ENCODE data around the gene ROBO1. TPM values are rescaled to one million over a fixed set of nuclear protein-coding genes. Genes with fewer than 3 reads are reported as not detected.
"Not testable (repeated sequence)": the region's sequence is repeated elsewhere in the genome, so short reads cannot be mapped to it uniquely, and the experiment has no call there.

Gene ROBO1
- polyA plus RNA-seq, 1 donor (not counting 4 experiments of a cell fraction or from before 2014, with no cell fraction given): 27.1 TPM

DNA sequence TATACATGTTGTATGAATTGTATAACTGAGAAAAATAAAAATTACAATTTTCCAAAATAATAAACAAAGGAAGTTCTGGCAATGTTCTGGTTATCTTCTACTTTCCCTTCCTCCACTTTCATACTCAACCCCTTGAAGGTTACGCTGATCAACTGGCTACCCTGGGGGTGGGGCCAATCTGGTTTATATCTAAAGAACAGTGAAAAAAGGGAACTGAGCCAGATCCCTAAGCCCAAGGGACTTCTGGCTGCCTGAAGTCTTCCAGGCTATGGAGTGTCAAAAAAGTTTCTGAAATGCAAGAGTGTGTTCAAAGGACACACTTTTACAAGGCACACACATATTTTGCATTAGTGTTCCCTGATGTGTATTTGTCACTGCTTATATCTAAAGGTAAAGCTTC is 591.9 kb downstream of the ROBO1 start:
- dilution Hi-C loops (cut with MboI; ENCODE audit: extremely low pct_ligation_motif_present, low sequenced_read_pairs): no loop called here
- H3K4me2 ChIP-seq (ENCODE audit: control insufficient read depth, extremely low read depth, insufficient read depth, low read depth, low read length): no peak overlapping the region
- no peak for FAIRE-seq
- no peak for TF ChIP-seq EZH2 (IDR thresholded peaks at IDR 0.05; ENCODE audit: low read length)
- TF ChIP-seq, protein P1, sequence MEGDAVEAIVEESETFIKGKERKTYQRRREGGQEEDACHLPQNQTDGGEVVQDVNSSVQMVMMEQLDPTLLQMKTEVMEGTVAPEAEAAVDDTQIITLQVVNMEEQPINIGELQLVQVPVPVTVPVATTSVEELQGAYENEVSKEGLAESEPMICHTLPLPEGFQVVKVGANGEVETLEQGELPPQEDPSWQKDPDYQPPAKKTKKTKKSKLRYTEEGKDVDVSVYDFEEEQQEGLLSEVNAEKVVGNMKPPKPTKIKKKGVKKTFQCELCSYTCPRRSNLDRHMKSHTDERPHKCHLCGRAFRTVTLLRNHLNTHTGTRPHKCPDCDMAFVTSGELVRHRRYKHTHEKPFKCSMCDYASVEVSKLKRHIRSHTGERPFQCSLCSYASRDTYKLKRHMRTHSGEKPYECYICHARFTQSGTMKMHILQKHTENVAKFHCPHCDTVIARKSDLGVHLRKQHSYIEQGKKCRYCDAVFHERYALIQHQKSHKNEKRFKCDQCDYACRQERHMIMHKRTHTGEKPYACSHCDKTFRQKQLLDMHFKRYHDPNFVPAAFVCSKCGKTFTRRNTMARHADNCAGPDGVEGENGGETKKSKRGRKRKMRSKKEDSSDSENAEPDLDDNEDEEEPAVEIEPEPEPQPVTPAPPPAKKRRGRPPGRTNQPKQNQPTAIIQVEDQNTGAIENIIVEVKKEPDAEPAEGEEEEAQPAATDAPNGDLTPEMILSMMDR (optimal IDR thresholded peaks at IDR 0.05 in 1 of 3, IDR thresholded peaks at IDR 0.05 in 1 of 3, conservative IDR thresholded peaks at IDR 0.05 in 1 of 3; ENCODE audit: extremely low read depth in 1 of 3, insufficient read depth in 2 of 3, low read length in 3 of 3): no peak
- H3K36me3 ChIP-seq (ENCODE audit: control insufficient read depth in 2 of 2, extremely low read depth in 1 of 2, insufficient read depth in 2 of 2, low read length in 2 of 2): no peaks in the 10 kb centered on the region
- H3K27ac ChIP-seq (ENCODE audit: control insufficient read depth, insufficient read depth, low read length): no peak overlapping the region
- DNase-seq (ENCODE audit: low read depth, low spot score): no peak
- H3K9ac ChIP-seq (ENCODE audit: control insufficient read depth, extremely low read depth, insufficient read depth, low read length): no peak overlapping the region
- no peaks in the 10 kb centered on the region for H3K4me1 ChIP-seq (ENCODE audit: control insufficient read depth, extremely low read depth, insufficient read depth, low read length)
- H3K4me3 ChIP-seq (ENCODE audit: control insufficient read depth in 2 of 3, extremely low read depth in 1 of 3, insufficient read depth in 2 of 3, low read depth in 1 of 3, low read length in 3 of 3): no peak overlapping the region
- no peaks in the 10 kb centered on the region for H3K9me3 ChIP-seq (ENCODE audit: control insufficient read depth, low read depth, low read length)
- no peak overlapping the region for H2AFZ ChIP-seq (ENCODE audit: control insufficient read depth, low read length)
- no peaks in the 10 kb centered on the region for H3K79me2 ChIP-seq (ENCODE audit: control insufficient read depth, insufficient read depth, low read length)
- H4K20me1 ChIP-seq (ENCODE audit: control insufficient read depth, extremely low read depth, insufficient read depth, low read length): no peaks in the 10 kb centered on the region
- no peaks in the 10 kb centered on the region for H3K27me3 ChIP-seq (ENCODE audit: control insufficient read depth, extremely low read depth, insufficient read depth, low read length)
- no peaks in the 10 kb centered on the region for H3K9me1 ChIP-seq (ENCODE audit: control insufficient read depth, extremely low read depth, insufficient read depth, low read length)

DNA sequence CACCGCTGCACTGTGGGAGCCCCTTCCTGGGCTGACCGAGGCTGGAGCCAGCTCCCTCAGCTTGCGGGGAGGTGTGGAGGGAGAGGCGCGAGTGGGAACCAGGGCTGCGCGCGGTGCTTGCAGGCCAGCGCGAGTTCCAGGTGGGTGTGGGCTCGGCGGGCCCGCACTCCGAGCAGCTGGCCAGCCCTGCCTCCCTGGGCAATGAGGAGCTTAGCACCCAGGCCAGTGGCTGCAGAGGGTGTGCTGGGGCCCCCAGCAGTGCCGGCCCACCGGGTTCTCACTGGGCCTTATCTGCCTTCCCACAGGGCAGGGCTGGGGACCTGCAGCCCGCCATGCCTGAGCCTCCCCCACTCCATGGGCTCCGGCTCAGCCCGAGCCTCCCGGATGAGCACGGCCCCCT is 594.5 kb downstream of the ROBO1 start:
- H3K36me3 ChIP-seq (ENCODE audit: control insufficient read depth in 2 of 2, extremely low read depth in 1 of 2, insufficient read depth in 2 of 2, low read length in 2 of 2); H4K20me1 ChIP-seq (ENCODE audit: control insufficient read depth, extremely low read depth, insufficient read depth, low read length); H3K4me2 ChIP-seq (ENCODE audit: control insufficient read depth, extremely low read depth, insufficient read depth, low read depth, low read length); DNase-seq (ENCODE audit: low read depth, low spot score); H3K9ac ChIP-seq (ENCODE audit: control insufficient read depth, extremely low read depth, insufficient read depth, low read length); H3K27me3 ChIP-seq (ENCODE audit: control insufficient read depth, extremely low read depth, insufficient read depth, low read length); H3K4me3 ChIP-seq (ENCODE audit: control insufficient read depth in 2 of 3, extremely low read depth in 1 of 3, insufficient read depth in 2 of 3, low read depth in 1 of 3, low read length in 3 of 3); H3K9me1 ChIP-seq (ENCODE audit: control insufficient read depth, extremely low read depth, insufficient read depth, low read length); dilution Hi-C loops (cut with MboI; ENCODE audit: extremely low pct_ligation_motif_present, low sequenced_read_pairs); H3K9me3 ChIP-seq (ENCODE audit: control insufficient read depth, low read depth, low read length); H3K79me2 ChIP-seq (ENCODE audit: control insufficient read depth, insufficient read depth, low read length); H2AFZ ChIP-seq (ENCODE audit: control insufficient read depth, low read length); H3K4me1 ChIP-seq (ENCODE audit: control insufficient read depth, extremely low read depth, insufficient read depth, low read length); FAIRE-seq; H3K27ac ChIP-seq (ENCODE audit: control insufficient read depth, insufficient read depth, low read length): not testable (repeated sequence)

DNA sequence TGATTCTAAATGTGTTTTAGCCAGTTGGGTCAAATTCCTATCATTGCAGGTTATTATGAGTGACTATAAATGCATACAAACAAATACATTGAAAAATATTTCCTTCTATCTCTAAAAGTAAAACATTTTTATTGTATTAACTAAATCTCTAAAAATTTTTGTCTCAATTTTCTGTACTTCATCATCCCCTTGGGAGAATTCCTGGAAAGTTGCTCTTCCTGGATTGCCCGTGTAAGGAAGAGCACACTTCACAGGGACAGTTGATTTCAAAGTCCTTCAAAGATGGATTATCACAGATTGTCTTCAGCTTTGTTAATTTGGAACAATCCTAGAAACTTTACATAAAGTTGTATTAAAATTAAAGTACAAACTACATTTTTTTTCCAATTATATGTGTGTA is 595.6 kb downstream of the ROBO1 start:
- no peak overlapping the region for H3K4me2 ChIP-seq (ENCODE audit: control insufficient read depth, extremely low read depth, insufficient read depth, low read depth, low read length)
- H3K27me3 ChIP-seq (ENCODE audit: control insufficient read depth, extremely low read depth, insufficient read depth, low read length): no peaks in the 10 kb centered on the region
- no peak overlapping the region for H3K9ac ChIP-seq (ENCODE audit: control insufficient read depth, extremely low read depth, insufficient read depth, low read length)
- H3K4me3 ChIP-seq (ENCODE audit: control insufficient read depth in 2 of 3, extremely low read depth in 1 of 3, insufficient read depth in 2 of 3, low read depth in 1 of 3, low read length in 3 of 3): no peak overlapping the region
- H4K20me1 ChIP-seq (ENCODE audit: control insufficient read depth, extremely low read depth, insufficient read depth, low read length): no peaks in the 10 kb centered on the region
- H3K79me2 ChIP-seq (ENCODE audit: control insufficient read depth, insufficient read depth, low read length): no peaks in the 10 kb centered on the region
- H3K27ac ChIP-seq (ENCODE audit: control insufficient read depth, insufficient read depth, low read length): no peak overlapping the region
- H3K9me3 ChIP-seq (ENCODE audit: control insufficient read depth, low read depth, low read length): no peaks in the 10 kb centered on the region
- no peaks in the 10 kb centered on the region for H3K36me3 ChIP-seq (ENCODE audit: control insufficient read depth in 2 of 2, extremely low read depth in 1 of 2, insufficient read depth in 2 of 2, low read length in 2 of 2)
- peaks cover 9% of the 10 kb centered on the region for H3K4me1 ChIP-seq (ENCODE audit: control insufficient read depth, extremely low read depth, insufficient read depth, low read length)
- no peak for TF ChIP-seq EZH2 (IDR thresholded peaks at IDR 0.05; ENCODE audit: low read length)
- TF ChIP-seq, protein P1 (optimal IDR thresholded peaks at IDR 0.05 in 1 of 3, IDR thresholded peaks at IDR 0.05 in 1 of 3, conservative IDR thresholded peaks at IDR 0.05 in 1 of 3; ENCODE audit: extremely low read depth in 1 of 3, insufficient read depth in 2 of 3, low read length in 3 of 3): no peak
- dilution Hi-C loops (cut with MboI; ENCODE audit: extremely low pct_ligation_motif_present, low sequenced_read_pairs): no loop called here
- no peak overlapping the region for H2AFZ ChIP-seq (ENCODE audit: control insufficient read depth, low read length)
- no peak for DNase-seq (ENCODE audit: low read depth, low spot score)
- no peaks in the 10 kb centered on the region for H3K9me1 ChIP-seq (ENCODE audit: control insufficient read depth, extremely low read depth, insufficient read depth, low read length)
- FAIRE-seq: no peak
